Stomach (tissue), 4 donors: ENCODE results near the gene TENM4.

ENCODE experiments used
- EP300 ChIP-seq: sonication (generic); formaldehyde crosslinking; IDR thresholded peaks from one replicate; pipeline ENCODE4 v1.6.1; 2017; ENCODE audit warnings: antibody characterized with exemption
- POLR2A ChIP-seq, 4 donors: fragments of 450-650 bp; IDR thresholded peaks; one replicate each; pipeline ENCODE4 v1.6.1; 2016; ENCODE audit warnings: antibody characterized with exemption in 4 of 4, control low read depth in 2 of 4, mild to moderate bottlenecking in 1 of 4, moderate library complexity in 1 of 4

GRCh38 chr11:79309407-79309806 is 131.4 kb downstream of the TENM4 start:
- TF ChIP-seq POLR2A (IDR thresholded peaks at IDR 0.05): no peak
- TF ChIP-seq EP300: no peak
